MCF 10A (cell line): ENCODE data around the gene GOLGB1. TPM values are rescaled to one million over a fixed set of nuclear protein-coding genes. Genes with fewer than 3 reads are reported as not detected.

Experiments used
- BruUV-seq: library from RNA; stranded (reverse); fragments of 400-500 nt; replicated peaks from 2 replicates; lab custom pipeline; 2021; lab: Mats Ljungman, UMichigan
- CTCF ChIA-PET: fragments of 300-600 bp; sonication (Branson Sonifier 250); formaldehyde crosslinking; extraction: SDS; loops from one replicate; lab custom pipeline; 2021; ENCODE audit warnings: antibody characterized with exemption, inconsistent platforms; lab: Yijun Ruan, JAX
- POLR2A ChIA-PET: fragments of 300-600, 350-650 bp; sonication (Branson Sonifier 250); formaldehyde crosslinking; extraction: SDS; loops from one replicate; lab custom pipeline; 2020; ENCODE audit warnings: antibody characterized with exemption, inconsistent platforms; lab: Yijun Ruan, JAX
- DNase-seq: peaks from one replicate; pipeline ENCODE4 v3.0.0-alpha.2; 2018; ENCODE audit not compliant: unreplicated experiment
- H3K27ac Mint-ChIP-seq: one replicate; pipeline ENCODE4 v1.8.0; 2022; ENCODE audit warnings: mild to moderate bottlenecking, low read depth, mixed read lengths; ENCODE audit not compliant: unreplicated experiment
- H3K27me3 Mint-ChIP-seq: one replicate; pipeline ENCODE4 v1.8.0; 2022; ENCODE audit warnings: mixed read lengths; ENCODE audit not compliant: insufficient read depth, unreplicated experiment
- H3K36me3 Mint-ChIP-seq: one replicate; pipeline ENCODE4 v1.8.0; 2022; ENCODE audit warnings: mild to moderate bottlenecking, moderate library complexity, mixed read lengths; ENCODE audit not compliant: insufficient read depth, unreplicated experiment
- H3K4me1 Mint-ChIP-seq: one replicate; pipeline ENCODE4 v1.8.0; 2022; ENCODE audit warnings: mixed read lengths; ENCODE audit not compliant: insufficient read depth, unreplicated experiment
- H3K4me3 Mint-ChIP-seq: one replicate; pipeline ENCODE4 v1.8.0; 2022; ENCODE audit warnings: mild to moderate bottlenecking, moderate library complexity, mixed read lengths; ENCODE audit not compliant: unreplicated experiment
- H3K9me3 Mint-ChIP-seq: one replicate; pipeline ENCODE4 v1.8.0; 2022; ENCODE audit warnings: mixed read lengths; ENCODE audit not compliant: unreplicated experiment
- CTCF ChIP-seq: fragments of 200-600 bp; IDR thresholded peaks from one replicate; pipeline ENCODE4 v1.8.0; 2022; ENCODE audit warnings: antibody characterized with exemption, mild to moderate bottlenecking; ENCODE audit not compliant: unreplicated experiment
- intact Hi-C: fragments of 100-400 bp; cut with micrococcal nuclease; formaldehyde crosslinking; loops from 2 replicates; pipeline ENCODE4 v1.14.1; 2022
- total RNA-seq: library from RNA; stranded (reverse); gene quantifications from 2 replicates; pipeline ENCODE4 v1.2.3, GENCODE V29; 2022

GOLGB1 gene
- total RNA-seq, 1 experiment from 2014 or later = 62.4 TPM

- ChIA-PET POLR2A (no interaction called here), CTCF (no interaction called here)
- Mint-ChIP-seq H3K9me3 (no peaks in the 10 kb centered on the region), H3K4me3 (no peak overlapping the region), H3K27me3 (no peaks in the 10 kb centered on the region), H3K4me1 (no peaks in the 10 kb centered on the region), H3K36me3 (peaks cover 72% of the 10 kb centered on the region), H3K27ac (no peak overlapping the region)
- no TSS peak for BruUV-seq
- no peak for TF ChIP-seq CTCF
- intact Hi-C loops = no loop called here
- no peak for DNase-seq
Observed at GRCh38 chr3:121663171-121663847, 86.2 kb downstream of the GOLGB1 start.

DNA sequence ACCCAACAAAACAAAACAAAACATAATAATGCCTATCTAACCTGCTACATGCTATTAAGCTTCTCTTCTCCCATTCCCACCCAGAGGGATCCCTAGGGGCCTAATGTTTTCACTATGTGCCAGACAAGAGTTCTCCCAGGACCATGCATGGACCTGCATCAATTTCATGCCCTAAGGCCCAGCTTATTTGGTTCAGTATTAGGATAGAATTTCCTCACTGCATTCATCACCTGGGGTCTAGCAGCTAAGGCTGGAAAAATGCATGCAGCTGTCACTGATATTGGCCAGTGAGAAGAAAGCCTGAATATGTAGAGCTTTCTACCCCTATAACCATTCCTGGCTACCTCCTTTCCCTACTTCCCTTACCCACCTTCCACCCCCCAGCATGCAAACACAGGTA is 86.8 kb downstream of the GOLGB1 start:
- CTCF ChIA-PET = interaction anchor here (0.6 kb wide), 1 partner anchor 1172 kb away, joined by 3 read pairs; no protein-coding TSS in a partner anchor
- Mint-ChIP-seq H3K4me3 (no peak overlapping the region), H3K9me3 (no peaks in the 10 kb centered on the region), H3K27ac (no peak overlapping the region), H3K27me3 (no peaks in the 10 kb centered on the region), H3K36me3 (peaks cover 66% of the 10 kb centered on the region), H3K4me1 (no peaks in the 10 kb centered on the region)
- BruUV-seq = no TSS peak
- intact Hi-C loops = no loop called here
- no peak for DNase-seq
- POLR2A ChIA-PET = no interaction called here
- TF ChIP-seq CTCF = no peak

DNA sequence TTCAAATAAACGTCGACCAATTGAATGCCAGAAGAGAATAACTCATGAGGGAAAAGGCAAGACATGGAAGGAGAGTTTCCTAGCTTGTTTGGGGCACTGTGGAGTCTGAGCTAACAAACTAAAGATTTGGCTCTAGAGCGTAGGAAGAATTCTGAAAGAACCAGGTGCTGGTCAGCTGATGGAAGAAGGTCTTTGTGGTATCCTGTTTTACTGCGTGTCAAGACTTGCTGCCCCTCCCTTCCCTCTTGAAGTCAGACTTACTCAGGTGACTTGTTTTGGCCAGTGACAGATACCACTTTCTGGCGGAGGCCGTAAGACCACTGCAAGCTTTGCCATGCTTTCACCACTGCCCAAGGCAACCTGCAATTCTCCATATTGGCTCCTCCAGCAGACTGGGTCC is 88.2 kb downstream of the GOLGB1 start:
- BruUV-seq = no TSS peak
- Mint-ChIP-seq H3K36me3 (peaks cover 53% of the 10 kb centered on the region), H3K9me3 (no peaks in the 10 kb centered on the region), H3K27ac (peak overlapping the region; percentile 62), H3K4me3 (no peak overlapping the region), H3K27me3 (no peaks in the 10 kb centered on the region), H3K4me1 (no peaks in the 10 kb centered on the region)
- intact Hi-C loops = no loop called here
- POLR2A ChIA-PET = no interaction called here
- no peak for DNase-seq
- TF ChIP-seq CTCF = no peak
- CTCF ChIA-PET = interaction anchor here (0.6 kb wide), 2 partner anchors 71 to 111 kb away, joined by 3 read pairs; no protein-coding TSS in a partner anchor

DNA sequence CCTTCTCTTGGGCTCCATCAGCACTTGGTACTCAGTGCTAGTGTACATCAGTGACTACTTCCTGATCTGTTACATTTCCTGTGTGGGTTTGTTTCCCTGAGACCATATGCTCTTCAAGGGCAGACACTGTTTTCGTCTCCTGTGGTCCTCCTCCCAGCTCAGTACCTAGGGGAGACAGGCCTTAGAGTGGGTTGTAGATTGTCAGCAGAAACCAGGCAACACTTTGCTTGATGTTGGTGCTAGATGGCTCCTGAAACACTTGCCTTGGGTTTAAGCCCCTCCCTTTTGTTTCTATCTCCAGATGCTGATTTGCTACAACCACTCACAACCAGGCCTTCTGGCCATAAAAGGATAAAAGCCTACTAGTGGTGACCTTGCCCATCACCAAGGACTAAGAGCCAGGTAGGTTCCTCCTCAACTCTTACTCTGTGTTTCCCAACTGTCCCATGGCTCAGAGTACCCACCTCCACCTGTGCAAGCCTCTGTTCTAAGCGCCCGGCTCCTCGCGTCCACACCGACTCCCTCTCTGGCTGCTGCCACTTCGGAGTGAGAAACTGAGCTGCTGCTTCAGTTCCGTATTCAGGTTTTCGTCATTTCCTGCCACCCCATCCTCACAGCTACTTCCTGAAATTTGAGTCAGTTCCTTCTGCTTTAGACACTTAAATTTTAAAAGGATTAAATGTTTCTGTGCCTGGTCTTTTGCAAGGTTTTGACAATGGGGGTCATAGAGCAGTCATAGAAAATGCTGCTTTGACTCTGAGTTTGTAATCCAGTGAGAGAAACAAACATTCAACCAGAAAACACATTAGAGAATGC is 89.0 kb downstream of the GOLGB1 start, which contains the start of gene HCLS1:
TSS of gene HCLS1 (minus strand) at position 548 of the 816 bp plus-strand sequence. CDS start 2,556 bp downstream, outside the sequence.
- CTCF ChIA-PET = no interaction called here
- no peak for DNase-seq
- BruUV-seq = no TSS peak
- H3K4me1 Mint-ChIP-seq = no peaks in the 10 kb centered on the region
- H3K27me3 Mint-ChIP-seq = no peaks in the 10 kb centered on the region
- intact Hi-C loops = no loop called here
- H3K9me3 Mint-ChIP-seq = no peaks in the 10 kb centered on the region
- no peak within 1 kb of the TSS for H3K4me3 Mint-ChIP-seq
- POLR2A ChIA-PET = interaction anchor here (1.9 kb wide), 1 partner anchor 11 kb away, joined by 8 read pairs; no protein-coding TSS in a partner anchor
- TF ChIP-seq CTCF = no peak
- H3K27ac Mint-ChIP-seq = peak within 1 kb of the TSS; percentile 62
- peaks cover 44% of the 10 kb centered on the region for H3K36me3 Mint-ChIP-seq
